Activated CD4-positive, CD25-positive, alpha-beta regulatory T cell treated with anti-CD3 and anti-CD28 coated beads, Interleukin-2, amount 50 U/mL, for 72 hours (primary cell): ENCODE measurements around the gene KCNG3.

Source experiments
- DNase-seq: peaks from one replicate; pipeline ENCODE4 v3.0.0; 2021

Gene KCNG3

DNA sequence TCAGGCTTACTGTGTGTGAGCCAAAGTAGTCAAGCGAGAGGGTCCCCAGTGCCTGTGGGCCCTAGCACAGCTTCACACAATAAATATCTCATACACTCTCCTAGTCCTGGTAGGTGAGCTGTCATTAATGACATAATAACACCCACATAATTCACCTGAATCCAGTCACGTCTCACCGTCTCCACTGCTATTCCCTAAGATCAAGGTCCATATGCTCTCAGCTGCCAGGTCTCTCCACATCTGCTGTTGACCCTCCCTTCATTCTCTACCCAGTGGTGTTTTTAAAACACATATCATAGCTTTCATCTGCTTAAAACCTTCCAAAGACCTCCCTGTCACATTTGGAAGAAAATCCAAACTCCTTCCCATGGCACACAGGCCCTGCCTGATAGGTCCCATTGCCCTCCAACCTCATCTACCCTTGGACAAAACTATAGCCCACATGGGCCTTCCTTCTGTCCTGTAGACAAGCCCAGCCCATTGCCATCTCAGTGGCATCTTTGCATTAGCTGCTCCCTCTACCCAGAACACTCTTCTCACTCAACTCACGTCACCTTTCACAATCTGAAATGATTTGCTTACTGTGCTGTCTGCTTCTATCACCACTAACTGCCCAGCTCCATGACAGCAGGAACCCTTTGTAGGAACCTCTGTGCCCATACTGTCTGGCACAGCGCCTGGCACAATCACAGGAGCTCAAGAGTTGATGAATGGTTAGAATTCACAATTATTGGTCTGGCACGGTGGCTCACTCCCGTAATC is 7.5 kb downstream of the KCNG3 start:
- DNase-seq = no peak

DNA sequence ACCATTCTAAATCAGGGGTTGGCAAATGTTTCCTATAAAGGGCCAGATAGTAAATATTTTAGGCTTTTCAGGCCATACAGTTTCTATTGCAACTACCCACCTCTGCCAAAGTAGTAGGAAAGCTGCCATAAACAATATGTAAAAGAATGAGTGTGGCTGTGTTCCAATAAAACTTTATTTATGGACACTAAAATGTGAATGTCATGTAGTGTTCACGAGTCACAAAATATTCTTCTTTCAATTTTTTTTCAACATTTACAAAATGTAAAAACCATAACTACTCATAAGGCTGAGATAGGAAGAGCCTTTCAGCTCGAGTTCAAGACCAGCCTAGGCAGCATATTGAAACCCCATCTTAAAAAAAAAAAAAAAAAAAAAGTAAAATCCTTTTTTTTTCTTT is 13.4 kb downstream of the KCNG3 start:
- DNase-seq = no peak

DNA sequence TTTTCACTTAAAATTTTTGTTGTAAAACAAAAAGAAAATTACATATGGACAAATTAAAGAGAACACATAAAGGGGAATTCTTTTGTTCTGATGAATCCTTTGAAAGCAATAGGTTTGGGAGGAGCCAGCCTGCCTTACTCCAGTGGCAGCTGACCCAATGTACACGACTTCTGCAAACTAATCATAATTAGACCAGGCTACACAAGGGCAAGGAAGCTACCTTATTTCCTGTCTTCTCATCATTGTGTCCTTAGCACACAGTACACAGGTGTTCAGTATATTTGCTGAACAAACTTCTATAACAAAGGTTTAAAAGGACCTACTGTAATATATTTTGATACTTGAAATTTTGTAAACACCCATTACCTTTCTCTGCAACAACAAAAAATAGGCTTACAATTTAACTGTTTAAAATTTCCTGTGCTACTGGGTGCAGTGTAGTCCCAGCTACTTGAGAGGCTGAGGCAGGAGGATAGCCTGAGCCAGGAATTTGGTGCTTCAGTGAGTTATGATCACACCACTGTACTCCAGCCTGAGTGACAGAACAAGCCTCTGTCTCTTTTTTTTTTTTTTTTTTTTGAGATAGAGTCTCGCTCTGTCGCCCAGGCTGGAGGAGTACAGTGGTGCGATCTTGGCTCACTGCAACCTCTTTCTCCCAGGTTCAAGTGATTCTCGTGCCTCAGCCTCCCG is 18.9 kb downstream of the KCNG3 start:
- DNase-seq = no peak

DNA sequence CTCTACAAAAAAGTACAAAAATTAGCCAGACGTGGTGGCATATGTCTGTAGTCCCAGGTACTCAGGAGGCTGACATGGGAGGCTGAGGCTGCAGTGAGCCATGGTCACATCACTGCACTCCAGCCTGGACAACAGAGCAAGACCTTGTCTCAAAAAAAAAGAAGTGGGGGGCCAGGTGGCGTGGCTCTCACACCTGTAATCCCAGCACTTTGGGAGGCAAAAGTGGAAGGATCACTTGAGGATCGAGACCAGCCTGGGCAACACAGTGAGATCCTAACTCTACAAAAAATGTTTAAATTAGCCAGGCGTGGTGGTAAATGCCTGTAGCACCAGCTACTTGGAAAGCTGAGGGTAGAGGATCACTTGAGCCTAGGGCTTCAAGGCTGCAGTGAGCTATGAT is 23.1 kb downstream of the KCNG3 start:
- DNase-seq = no peak

DNA sequence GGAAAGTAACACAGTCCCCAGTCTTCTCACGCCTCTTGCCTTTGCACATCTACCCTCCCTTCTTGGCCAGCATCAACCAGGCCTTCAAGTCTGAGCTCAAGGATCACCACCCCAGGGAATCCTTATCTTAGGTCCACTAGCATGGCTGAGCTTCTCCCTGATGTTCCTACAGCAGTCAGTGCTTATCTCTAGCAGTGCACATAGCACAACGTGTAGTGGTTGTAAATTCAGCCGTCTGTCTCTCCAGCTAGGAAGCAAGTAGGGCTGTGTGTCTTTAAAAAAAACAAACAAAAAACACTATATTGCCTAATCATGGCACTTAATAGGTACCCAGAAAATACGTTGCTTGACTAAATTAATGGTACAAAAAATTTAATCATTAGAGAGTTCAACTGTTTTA is 29.2 kb downstream of the KCNG3 start:
- DNase-seq = no peak

DNA sequence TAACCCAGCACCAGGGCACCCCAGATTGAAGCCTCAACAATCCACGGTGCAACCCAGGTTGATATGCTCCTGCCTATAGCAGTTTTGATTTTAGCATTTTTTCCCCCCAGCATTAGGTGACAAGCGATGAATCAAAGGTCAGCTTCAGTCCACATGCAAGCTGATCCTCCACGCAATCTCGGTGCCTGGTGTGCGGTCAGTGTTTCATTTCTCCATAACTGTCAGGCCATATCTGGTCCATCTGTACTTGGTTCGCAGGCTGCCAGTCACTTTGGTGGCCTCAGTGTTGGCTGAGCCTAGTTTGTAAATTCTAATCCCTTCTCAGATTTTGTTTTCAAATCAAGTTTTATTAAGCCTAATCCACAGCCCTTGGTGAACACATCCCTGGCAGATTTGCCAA is 30.2 kb downstream of the KCNG3 start:
- no peak for DNase-seq

DNA sequence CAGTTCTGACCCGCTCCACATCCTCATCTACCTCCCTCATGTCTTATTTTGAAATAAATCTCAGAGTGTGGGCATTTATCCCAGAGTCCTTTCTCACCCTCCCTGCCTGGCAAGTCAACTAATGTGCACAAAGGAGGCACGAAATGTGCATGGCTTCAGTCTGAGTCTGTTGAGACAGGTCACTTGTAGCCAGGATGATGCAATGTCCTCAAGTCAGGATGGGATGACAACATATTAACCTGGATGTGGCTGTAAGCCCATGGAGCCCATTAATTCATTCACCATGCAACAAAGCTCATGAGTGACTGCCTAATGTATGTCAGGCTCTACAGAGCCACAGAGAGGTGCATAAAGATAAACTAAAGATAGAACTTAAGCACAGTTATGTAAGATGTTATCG is 34.5 kb downstream of the KCNG3 start:
- DNase-seq = no peak

DNA sequence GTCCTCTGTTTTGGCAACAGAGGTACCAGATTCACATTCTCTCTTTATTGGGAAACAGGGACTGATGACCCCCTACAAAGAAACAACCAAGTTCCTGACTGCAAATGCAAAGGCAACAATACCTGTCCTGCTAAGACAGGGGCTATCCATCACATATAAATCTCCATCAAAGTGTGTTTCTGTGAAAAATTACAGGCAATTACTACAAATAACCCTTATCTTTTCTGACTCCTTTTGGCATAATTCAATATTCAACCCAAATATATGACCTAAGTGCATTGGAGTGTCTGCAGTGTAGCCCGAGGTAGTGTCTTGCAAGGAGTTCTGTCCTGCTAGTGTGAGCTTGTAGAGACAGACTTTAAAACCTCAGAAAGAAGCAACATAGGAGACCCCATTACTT is 35.4 kb downstream of the KCNG3 start:
- no peak for DNase-seq

DNA sequence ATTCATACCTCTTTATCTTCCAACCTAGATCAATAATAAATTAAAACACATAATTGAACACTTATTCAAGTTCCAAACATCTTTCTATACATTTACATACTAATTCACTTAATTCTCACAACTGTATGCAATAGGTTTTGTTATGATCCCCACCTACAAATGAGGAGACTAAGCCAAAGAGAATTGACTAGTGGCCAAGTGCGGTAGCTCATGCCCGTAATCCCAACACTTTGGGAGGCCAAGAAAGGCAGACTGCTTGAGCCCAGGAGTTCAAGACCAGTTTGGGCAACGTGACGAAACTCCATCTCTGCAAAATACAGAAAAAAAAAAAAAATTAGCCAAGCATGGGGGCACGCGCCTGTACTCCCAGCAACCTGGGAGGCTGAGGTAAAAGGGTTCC is 36.8 kb downstream of the KCNG3 start:
- DNase-seq = no peak

DNA sequence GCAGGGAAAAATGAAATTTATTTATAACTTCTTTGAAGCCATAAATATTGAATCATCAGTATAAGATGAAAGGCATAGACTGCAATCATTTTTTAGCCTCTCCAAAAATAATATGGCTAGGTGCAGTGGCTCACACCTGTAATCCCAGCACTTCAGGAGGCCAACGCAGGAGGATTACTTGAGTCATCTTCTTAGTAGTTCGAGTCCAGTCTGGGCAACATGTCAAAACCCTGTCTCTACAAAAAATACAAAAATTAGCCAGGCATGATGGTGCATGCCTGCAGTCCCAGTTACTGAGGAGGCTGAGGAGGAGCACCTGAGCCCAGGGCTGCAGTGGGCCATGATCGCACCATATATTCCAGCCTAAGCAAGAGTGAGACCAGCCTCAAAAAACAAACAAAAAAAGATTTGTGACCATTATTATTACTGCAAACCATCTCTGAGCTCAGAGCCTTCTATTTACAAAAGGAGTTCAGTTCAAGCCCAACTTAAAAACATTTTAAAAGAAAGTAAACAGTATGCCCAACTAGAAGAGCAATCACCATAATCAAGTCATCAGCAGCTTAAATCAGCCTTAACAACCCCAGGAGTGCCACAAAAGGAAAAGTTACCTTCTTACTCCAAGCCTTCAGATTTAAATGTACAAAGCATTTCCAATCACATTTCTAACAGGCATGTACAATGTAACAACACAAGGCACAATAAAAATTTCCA is 37.5 kb downstream of the KCNG3 start:
- no peak for DNase-seq

DNA sequence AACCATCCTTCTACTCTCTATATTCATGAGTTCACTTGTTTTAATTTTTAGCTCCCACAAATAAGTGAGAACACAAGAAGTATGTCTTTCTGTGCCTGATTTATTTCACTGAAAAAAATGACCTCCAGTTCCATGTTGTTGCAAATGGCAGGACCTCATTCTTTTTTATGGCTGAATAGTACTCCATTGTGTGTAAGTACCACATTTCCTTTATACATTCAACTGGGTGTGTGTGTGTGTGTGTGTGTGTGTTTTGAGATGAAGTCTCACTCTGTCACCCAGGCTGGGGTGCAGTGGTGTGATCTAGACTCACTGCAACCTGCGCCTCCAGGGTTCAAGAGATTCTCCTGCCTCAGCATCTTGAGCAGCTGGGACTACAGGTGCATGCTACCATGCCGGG is 41.2 kb downstream of the KCNG3 start:
- no peak for DNase-seq

DNA sequence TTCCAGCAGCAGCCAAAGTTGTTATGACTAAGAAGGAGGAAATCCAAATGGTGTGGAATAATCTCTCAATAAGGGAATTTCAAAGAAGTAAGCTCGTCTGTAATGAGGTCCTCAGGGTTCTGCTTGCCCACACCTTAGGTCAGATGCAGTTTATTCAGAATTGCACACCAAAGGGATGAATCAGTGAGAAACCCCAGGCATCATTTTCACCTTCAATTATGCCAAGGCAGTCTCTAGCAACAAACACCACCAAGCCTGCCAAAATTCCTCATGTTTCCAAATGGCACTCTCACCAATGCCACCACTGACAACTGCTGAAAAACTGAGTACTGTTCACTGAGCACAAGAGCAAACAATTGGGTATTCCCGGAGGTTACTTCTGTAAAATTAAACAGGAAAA is 43.6 kb downstream of the KCNG3 start:
- DNase-seq = no peak

DNA sequence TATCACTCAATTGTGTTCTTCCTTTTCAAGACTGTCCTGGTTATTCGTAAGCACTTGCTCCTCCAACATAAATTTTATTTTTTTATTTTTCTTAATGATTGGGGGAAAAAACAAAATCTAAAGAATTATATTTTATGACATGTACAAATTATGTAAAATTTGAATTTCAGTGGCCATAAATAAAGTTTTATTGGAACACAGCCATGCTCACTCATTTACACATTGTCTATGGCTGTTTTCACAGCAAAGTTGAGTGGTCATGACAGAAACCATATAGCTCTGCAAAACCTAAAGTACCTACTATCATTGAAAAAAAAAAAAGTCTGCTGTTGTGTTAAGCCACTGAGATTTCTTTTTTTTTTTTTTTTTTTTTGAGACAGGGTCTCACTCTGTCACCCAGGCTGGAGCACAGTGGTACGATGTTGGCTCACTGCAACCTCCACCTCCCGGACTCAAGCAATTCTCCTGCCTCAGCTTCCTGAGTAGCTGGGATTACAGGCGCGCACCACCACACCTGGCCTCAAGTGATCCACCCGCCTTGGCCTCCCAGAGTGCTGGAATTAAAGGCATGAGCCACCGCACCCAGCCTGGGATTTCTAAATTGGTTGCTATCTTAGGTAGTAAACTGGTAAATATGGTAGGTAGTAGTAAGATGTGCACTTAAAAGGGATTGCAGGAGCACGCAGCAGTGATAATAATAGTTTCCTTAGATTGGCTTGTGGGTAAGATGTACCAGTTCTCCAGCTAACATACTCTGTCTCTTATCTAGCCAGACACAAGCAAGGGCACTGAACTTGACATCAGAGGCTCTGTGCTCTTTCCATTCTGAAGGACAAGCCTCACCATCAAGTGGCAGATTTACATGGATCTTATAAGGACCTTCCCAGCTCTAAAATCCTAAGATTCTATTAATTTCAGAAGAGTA is 44.4 kb downstream of the KCNG3 start:
- no peak for DNase-seq

DNA sequence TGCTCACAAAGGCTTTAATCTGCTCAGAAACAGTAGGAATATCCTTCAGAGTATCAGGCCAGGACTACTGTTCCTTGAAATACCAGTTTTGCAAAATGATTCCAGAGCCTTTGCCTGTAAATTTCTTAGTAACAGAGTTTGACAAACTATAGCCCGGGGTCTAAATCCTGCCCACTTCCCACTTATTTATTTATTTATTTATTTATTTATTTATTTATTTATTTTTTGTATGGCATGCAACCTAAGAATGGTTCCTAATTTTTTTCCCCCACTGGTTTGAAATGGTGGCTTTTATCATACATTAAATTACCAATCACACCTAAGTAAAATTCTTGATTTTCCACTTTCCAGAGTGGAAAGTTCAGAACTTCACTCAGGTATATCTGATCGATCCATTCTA is 45.6 kb downstream of the KCNG3 start:
- no peak for DNase-seq

DNA sequence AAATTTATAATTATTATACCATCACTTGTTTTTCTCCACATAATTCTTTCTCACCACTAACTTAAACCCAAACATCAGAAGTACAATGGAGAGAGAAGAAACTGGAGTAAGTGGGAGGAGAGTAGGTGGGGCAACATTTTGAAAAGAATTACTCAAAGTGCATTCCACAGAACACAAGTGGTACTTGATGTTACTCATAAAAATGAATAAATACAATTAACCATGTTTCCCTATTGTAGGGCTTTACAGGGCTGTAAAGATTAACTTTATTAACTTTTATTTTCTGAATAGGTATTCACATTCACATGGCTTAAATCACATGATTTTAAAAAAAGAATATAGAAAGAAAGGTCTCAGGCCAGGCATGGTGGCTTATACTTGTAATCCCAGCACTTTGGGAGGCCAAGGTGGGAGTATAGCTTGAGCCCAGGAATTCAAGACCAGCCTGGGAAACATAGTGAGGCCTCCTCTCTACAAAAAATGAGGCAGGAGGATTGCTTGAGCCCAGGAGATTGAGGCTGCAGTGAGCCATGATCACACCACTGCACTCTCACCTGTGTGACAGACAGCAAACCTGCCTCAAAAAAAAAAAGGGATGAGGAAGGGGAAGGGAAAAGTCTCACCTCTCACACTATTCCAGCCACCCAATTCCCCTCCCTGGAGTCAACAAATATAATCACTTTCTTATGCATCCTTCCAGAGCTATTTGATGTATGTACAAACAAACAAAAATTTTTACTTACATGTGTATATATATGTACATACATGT is 47.1 kb downstream of the KCNG3 start:
- no peak for DNase-seq

DNA sequence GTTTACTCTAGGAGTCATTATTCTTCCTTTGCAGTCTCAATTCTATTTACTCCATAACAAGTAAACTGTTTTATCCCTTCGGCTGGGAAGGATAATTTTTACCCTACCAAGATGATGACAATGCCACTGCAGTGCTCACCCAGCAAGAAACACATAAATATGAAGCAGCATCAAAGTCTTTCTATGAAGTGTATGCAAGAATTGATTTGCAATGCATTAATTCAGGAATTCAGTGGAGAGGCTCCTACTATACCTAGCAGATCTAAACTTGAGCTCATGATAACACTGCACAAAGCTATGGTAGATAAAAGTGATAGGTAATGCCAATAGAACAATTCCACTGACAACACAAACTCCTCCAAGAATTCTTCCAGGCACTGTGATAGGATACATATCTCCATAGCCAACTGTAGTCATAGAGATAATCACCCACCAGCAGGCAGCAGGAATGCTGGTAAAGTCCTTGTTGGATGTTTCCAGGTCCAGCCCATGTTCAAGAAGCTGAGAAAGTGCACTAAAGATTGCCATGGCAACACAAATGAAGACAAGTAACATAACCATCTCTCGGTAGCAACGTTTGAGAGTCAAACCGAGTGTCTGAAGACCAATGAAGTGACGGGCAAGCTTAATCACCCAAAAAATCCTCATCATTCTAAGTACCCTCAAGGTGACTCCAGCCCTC is 49.9 kb downstream of the KCNG3 start:
- DNase-seq = no peak

DNA sequence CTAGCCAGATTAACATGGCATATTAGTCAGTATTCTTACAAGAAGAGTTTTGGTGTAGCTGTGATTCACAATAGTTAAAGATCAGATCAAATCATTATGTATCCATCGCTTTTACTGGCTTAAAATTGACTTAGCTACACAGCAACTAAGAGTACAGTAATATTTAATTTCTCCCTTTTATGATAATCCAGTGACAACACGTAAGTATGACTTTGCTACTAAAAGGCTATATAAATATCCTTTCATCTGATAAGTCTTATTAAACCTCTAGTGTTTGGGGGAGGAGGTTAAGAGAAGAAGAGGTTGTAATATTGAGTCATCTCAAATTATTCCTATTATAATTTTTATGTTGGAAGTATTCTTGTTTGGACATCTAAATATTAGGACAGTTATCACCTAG is 51.0 kb downstream of the KCNG3 start:
- DNase-seq = no peak

DNA sequence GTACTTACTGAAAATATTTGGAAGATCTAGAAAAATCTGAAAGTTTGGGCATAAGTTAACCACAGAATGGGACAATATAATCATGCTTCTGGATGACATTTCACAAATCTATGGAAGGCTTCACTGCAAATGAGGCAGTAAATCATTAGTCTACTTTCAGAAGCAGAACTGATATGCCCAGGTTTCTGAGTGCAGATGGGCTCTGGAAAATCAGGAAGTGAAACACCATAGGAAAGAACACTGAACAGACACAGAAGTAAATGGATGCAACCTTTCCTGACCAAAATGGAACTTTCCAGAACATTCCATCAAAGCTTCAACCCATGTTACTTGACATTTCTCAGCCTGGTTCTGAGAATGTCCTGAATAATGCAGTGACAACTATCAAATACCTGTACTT is 55.1 kb downstream of the KCNG3 start:
- no peak for DNase-seq

DNA sequence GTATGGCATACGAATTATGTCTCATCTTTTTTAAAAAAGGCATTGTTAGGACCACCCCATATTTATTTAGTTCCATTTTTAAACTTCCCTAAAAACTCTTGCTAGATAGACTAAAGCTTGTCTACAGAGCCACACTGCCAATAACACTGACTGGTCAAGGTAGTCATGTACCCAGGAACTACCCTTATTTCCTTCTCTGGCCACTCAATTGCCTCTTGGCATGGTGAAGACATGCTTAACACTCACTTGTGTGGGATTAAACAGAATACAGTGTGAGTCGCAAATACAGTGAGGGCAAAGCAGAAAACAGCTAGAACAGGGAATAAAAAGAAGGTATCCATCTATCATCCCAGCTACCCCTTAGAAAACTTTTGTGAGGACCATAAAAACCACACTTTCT is 57.4 kb downstream of the KCNG3 start:
- no peak for DNase-seq

DNA sequence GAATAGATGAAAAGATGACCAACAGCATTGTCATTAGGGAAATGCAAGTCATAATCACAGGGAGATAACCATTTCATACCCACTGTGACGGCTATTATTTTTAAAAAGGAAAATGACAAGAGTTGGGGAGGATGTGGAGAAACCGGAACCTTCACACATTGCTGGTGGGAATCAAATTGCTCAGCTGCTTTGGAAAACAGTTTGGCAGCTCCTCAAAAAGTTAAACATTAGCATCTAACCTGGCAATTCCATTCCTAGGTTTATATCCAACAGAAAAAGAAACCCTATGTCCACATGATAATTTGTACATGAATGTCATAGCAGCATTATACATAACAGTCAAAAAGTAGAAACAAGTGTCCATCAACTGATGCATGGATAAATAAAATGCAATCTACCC is 58.2 kb downstream of the KCNG3 start:
- no peak for DNase-seq

DNA sequence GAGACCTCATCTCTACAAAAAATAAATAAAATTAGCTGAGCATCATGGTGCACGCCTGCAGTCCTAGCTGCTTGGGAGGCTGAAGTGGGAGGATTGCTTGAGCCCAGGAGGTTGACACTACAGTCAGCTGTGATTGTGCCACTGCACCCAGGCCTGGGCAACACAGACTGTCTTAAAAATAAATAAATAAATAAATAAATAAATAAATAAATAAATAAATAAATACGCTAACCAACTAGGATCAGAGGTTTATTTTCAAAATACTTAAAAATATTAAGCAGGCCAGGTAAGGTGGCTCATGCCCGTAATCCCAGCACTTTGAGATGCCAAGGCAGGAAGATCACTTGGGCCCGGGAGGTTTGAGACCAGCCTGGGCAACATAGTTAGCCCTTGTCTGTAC is 63.6 kb downstream of the KCNG3 start:
- no peak for DNase-seq

DNA sequence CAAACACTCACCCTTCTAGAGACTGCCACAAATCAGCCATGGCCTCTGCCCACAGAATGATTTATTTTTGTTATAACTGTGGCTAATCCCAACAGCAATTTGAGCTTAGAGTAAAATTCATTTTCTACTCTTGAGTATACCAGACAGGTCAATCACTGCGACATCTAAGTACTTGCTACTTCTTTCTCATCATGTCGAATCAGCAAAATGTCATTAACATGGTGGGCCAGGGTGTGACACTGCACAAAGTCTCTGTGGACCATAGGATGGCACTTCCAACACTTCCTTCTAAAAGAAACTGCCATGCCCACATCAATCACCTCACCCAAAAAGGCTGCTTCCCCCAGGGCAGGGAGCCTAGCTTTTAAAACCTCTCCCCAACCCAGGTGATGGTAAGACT is 64.4 kb downstream of the KCNG3 start:
- no peak for DNase-seq
